GM18508 (cell line): ENCODE measurements around the gene WDR70.
"Not testable (repeated sequence)": the region's sequence is repeated elsewhere in the genome, so short reads cannot be mapped to it uniquely, and the experiment has no call there.

Source experiments
- ATAC-seq: cut with Tn5 transposase; IDR thresholded peaks from one replicate; pipeline ENCODE4 v1.9.1; 2021; ENCODE audit warnings: moderate number of reproducible peaks; ENCODE audit not compliant: insufficient read depth, unreplicated experiment

The WDR70 gene

DNA sequence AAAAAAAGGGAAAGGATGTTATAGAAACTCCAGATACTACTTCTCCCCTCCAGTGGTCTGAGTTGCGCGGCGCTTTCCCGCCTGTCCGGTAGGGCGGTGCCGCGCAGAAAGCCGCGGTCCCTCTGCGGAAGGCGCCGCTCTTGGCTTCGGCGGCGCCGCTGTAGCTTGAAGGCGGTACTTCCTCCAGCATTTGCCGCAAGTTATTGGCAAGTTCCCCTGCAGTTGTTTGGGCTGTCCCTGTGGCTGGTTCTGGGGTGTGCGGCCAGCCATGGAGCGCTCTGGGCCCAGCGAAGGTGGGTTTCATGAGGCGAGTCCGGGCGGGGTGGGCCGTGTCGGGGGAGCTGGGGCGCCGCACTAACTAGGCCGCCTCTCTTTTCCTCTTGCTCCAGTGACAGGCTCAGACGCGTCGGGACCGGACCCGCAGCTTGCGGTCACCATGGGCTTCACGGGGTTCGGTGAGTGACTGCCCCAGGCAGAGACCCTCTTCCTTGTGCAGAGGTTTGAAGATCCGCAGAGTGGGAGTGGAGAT, at the start of gene WDR70:
WDR70 (plus strand) TSS at position 219 of the 529 bp plus-strand sequence; CDS start at position 269, 50 bp downstream.
- peak; percentile 91 for ATAC-seq

- not testable (repeated sequence) for ATAC-seq
Observed at GRCh38 chr5:37334754-37335153, 44.4 kb upstream of the WDR70 start.

DNA sequence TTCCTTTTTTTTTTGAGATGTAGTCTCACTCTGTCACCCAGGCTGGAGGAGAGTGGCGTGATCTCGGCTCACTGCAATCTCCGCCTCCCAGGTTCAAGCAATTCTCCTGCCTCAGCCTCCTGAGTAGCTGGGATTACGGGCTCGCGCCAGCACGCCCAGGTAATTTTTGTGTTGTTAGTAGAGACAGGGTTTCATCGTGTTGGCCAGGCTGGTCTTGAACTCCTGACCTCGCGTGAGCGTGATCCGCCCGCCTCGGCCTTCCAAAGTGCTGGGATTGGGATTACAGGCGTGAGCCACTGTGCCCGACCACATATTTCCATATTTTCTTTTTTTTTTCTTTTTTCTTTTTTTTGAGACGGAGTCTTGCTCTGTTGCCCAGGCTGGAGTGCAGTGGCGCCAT, 36.4 kb upstream of the WDR70 start:
- ATAC-seq = not testable (repeated sequence)

DNA sequence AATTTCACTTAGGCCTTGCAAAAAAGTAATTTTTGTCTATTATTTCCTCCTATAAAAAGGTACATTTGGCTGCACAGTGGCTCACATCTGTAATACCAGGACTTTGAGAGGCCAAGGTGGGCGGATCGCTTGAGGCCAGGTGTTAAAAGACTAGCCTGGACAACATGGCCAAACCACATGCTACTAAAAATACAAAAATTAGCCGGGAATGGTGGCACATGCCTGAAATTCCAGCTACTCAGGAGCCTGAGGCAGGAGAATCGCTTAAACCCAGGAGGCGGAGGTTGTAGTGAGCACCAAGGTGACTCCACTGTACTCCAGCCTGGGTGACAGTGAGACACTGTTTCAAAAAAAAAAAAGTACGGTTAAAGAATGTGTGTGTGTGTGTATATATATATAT, 24.0 kb upstream of the WDR70 start:
- ATAC-seq = no peak

- peak; percentile 24 for ATAC-seq
Observed at GRCh38 chr5:37370550-37370863, 8.6 kb upstream of the WDR70 start.

DNA sequence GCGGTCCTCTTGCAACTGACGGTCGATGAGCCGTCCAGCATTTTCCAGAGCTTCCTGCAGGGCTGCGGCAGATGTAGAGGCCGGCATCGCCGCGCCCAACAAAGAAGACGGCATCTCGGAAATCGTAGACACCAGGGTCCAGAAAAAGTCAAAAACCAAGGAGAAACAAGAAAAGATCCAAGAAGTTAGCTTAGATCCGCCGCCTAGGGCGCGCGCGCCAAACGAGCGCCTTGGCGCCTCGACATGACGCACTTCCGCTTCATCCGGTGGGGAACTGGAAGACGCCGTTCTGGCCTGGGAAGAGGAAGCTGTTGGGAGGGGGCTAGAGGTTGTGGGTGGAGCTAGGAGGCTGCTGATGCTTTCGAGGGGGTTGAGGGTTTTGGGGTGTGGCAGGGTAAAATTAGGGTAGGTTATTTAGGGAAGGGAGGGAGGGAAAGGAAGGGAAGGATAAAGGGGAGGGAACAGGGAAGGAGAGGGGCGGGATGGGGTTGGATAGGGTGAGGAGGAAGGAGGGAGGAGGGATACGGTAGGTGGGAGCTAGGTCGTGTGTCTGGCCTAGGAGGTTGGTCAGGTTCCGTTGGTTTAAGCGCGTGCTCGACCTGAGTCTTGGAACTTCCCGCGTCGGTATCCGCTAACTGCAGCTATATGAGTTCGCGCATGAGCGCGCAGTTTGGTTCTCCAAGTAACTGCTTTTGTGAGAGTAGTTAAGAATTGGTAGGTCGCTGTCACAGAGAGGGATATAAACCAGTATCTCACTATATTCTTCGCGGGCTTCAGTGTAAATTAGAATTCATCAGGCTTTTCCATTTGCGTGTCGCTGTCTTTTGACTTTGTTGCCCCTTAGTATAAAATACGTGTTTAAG, 8.0 kb upstream of the WDR70 start, which contains the start of gene NUP155:
NUP155 (minus strand) TSS at position 243 of the 863 bp plus-strand sequence; CDS start at position 114, 129 bp downstream.
- peak; percentile 81 for ATAC-seq

DNA sequence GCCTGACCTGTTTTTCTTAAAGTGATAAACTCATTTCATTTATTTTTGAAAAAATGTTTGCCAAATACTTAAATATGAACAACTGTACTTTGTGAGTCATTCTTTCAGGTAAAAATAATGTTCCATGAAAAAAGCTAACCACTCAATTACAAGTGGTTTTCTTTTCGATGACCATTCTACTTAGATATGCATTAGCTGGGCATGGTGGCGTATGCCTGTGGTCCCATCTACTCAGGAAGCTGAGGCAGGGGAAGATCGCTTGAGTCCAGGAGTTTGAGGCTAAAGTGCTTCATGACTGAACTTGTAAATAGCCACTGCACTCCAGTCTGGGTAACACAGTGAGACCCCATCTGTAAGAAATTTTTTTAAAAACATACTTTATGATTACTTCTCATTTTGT, 4.0 kb upstream of the WDR70 start:
- no peak for ATAC-seq

- ATAC-seq = not testable (repeated sequence)
Observed at GRCh38 chr5:37378066-37378465, 1.1 kb upstream of the WDR70 start.

- ATAC-seq = no peak
Observed at GRCh38 chr5:37391591-37391990, 12.5 kb downstream of the WDR70 start.

DNA sequence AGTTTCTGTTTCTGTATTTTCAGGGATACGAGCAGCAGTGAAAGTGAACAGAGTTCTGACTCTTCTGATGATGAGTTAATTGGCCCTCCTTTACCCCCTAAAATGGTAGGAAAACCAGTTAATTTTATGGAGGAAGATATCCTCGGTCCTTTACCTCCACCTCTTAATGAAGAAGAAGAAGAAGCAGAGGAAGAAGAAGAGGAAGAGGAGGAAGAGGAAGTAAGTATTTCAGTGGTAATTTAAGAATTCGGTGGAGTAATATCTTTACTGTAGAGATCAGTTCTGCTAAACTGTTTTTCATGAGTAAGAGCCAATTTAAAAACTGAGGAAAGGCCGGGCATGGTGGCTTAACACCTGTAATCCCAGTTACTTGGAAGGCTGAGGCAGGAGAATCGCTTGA, 17.2 kb downstream of the WDR70 start:
- no peak for ATAC-seq

GRCh38 chr5:37400501-37400900, 21.4 kb downstream of the WDR70 start:
- no peak for ATAC-seq

DNA sequence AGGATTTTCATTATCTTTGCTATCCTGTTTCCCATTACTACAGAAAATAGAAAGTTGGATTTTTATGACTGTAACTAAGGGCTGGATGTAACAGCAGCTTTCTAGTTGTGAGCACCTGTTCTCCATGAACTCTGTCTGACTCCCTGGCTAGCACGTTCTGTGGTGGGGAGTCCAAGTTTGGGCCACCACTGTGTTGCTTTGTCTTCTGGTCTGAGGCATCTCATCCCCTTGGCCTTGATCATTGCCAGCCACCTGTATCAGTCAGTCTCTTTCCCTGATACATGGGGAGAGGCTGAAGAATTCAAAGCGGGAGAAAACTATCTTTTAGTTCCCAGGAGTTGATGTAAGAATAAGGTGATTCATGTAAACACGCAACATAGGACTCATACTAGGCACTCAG, 33.4 kb downstream of the WDR70 start:
- no peak for ATAC-seq

- ATAC-seq = not testable (repeated sequence)
Observed at GRCh38 chr5:37415456-37415855, 36.3 kb downstream of the WDR70 start.

- no peak for ATAC-seq
Observed at GRCh38 chr5:37417347-37417746, 38.2 kb downstream of the WDR70 start.

DNA sequence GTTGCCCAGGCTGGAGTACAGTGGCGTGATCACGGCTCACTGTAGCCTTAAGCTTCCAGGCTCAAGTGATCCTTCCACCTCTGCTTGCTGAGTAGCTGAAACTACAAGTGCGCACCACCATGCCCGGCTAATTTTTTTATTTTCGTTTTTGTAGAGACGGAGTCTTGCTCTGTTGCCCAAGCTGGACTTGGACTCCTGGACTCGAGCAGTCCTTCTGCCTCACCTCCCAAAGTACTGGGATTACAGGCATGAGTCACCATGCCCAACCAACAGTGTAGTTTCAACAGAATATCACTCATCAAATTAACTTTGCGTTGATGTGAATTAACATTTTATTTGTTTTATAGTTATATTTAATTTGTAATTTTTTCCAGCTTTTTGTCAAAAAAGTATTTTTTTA, 45.3 kb downstream of the WDR70 start:
- ATAC-seq = no peak

- ATAC-seq = no peak
Observed at GRCh38 chr5:37428044-37428443, 48.9 kb downstream of the WDR70 start.

DNA sequence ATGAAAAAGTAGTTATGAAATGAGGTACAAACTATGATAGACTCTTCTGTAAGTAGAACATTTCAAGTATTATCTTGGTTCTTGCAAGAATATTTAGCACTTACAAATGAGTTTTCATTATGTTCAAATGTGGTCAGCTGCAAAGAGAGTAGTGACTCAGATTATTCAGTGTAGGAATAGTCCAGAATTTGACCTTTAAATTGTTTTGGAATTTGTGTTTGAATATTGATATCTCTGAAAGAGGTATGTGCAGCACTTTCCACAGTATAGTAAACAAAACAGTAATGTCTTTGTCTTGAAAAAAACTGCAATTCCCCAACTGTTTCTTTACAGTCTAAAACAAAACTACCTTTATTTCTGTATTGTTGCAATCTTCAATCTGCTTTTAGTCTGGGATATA, 56.1 kb downstream of the WDR70 start:
- no peak for ATAC-seq

- no peak for ATAC-seq
Observed at GRCh38 chr5:37436146-37436934, 57.2 kb downstream of the WDR70 start.

- no peak for ATAC-seq
Observed at GRCh38 chr5:37437711-37438110, 58.6 kb downstream of the WDR70 start.

DNA sequence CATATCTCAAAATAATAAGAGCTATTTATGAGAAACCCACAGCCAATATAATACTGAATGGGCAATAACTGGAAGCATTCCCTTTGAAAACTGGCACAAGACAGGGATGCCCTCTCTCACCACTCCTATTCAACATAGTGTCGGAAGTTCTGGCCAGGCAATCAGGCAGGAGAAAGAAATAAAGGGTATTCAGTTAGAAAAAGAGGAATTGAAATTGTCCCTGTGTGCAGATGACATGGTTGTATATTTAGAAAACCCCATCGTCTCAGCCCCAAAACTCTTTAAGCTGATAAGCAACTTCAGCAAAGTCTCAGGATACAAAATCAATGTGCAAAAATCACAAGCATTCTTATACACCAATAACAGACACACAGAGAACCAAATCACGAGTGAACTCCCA, 66.7 kb downstream of the WDR70 start:
- not testable (repeated sequence) for ATAC-seq

DNA sequence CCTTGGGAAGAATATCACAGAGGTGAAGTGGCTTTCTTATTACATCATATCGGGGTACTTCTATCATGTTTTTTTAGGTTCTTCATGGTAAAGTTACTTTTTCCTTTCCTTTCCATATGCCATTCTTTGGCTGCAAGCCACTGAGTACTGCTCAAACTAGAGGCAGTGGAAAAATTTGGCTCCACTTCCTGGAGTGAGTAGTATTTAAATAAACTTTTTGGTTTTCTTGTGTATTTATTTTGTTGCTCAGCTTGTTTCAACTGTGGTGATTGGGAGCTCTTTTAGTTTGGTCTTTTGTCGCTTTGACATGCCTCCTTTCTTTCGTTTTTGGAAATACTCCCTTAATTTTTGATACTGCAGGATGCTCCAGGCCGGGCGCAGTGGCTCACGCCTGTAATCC, 69.8 kb downstream of the WDR70 start:
- no peak for ATAC-seq
